ENCODE measurements around the gene HPSE2.
"Not testable (repeated sequence)": the region's sequence is repeated elsewhere in the genome, so short reads cannot be mapped to it uniquely, and the experiment has no call there.

Gene HPSE2

DNA sequence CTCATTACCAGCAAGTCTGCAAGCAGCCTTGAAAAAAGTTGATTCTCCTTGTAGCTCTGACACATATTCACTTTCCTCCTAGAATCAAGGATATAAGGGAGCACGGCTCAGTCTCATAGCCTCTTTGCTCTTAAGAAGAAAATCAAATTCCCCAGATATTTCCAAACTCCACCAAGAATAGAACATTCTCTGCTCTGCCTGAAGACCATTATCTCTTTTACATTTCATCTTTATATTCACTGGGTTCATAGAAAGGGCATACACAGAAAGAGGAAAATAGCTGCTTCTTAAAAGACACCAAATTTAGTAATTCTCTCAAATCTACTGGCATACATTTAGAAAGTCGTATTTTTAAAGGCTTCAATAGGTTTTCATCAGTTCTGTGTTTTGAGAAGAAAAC is 92.0 kb downstream of the HPSE2 start:
- TF ChIP-seq, protein P1, sequence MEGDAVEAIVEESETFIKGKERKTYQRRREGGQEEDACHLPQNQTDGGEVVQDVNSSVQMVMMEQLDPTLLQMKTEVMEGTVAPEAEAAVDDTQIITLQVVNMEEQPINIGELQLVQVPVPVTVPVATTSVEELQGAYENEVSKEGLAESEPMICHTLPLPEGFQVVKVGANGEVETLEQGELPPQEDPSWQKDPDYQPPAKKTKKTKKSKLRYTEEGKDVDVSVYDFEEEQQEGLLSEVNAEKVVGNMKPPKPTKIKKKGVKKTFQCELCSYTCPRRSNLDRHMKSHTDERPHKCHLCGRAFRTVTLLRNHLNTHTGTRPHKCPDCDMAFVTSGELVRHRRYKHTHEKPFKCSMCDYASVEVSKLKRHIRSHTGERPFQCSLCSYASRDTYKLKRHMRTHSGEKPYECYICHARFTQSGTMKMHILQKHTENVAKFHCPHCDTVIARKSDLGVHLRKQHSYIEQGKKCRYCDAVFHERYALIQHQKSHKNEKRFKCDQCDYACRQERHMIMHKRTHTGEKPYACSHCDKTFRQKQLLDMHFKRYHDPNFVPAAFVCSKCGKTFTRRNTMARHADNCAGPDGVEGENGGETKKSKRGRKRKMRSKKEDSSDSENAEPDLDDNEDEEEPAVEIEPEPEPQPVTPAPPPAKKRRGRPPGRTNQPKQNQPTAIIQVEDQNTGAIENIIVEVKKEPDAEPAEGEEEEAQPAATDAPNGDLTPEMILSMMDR (IDR thresholded peaks at IDR 0.05; ENCODE audit: low read depth, low read length): no peak
- no peak for TF ChIP-seq EZH2phosphoT487 (IDR thresholded peaks at IDR 0.05; ENCODE audit: low read depth)
- Histone ChIP-seq H4K20me1 (ENCODE audit: insufficient read depth, low read length) (no peaks in the 10 kb centered on the region), H3K4me2 (ENCODE audit: low read length) (no peak overlapping the region), H3K27ac (ENCODE audit: low read length) (no peak overlapping the region), H3K4me3 (ENCODE audit: low read length) (no peak overlapping the region), H3K9me3 (ENCODE audit: insufficient read depth, low read length) (no peaks in the 10 kb centered on the region), H3K36me3 (replicated peaks; ENCODE audit: low read depth, low read length) (no peaks in the 10 kb centered on the region), H3K4me1 (ENCODE audit: low read length) (no peaks in the 10 kb centered on the region), H3K9ac (ENCODE audit: low read length) (no peak overlapping the region), H3K79me2 (ENCODE audit: low read length) (no peaks in the 10 kb centered on the region), H3K27me3 (ENCODE audit: low read depth, low read length) (no peaks in the 10 kb centered on the region), H2AFZ (ENCODE audit: low read depth, low read length) (no peak overlapping the region)

DNA sequence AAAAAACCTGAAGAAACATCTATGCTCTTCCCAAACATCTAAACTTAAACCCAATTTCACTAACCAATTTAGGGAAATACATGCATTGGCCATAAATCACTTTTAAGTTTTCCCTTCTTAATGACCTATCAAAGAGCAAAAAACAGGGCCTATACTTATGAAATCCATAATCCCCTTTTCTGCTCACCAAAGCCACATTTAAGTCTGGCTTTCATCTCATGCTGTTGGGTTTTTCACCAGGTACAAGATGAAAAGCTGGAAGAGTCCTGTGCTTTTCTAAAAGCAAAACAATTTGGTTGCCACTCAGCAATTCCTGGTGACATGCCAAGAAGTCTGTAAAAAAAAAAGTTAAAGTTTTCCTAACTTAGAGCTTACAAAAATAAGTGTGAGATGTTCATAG is 92.6 kb downstream of the HPSE2 start:
- Histone ChIP-seq H3K27me3 (ENCODE audit: low read depth, low read length) (no peaks in the 10 kb centered on the region), H3K27ac (ENCODE audit: low read length) (no peak overlapping the region), H4K20me1 (ENCODE audit: insufficient read depth, low read length) (no peaks in the 10 kb centered on the region), H3K4me2 (ENCODE audit: low read length) (no peak overlapping the region), H3K79me2 (ENCODE audit: low read length) (no peaks in the 10 kb centered on the region), H3K36me3 (replicated peaks; ENCODE audit: low read depth, low read length) (no peaks in the 10 kb centered on the region), H2AFZ (ENCODE audit: low read depth, low read length) (no peak overlapping the region), H3K9me3 (ENCODE audit: insufficient read depth, low read length) (no peaks in the 10 kb centered on the region), H3K4me3 (ENCODE audit: low read length) (no peak overlapping the region), H3K4me1 (ENCODE audit: low read length) (no peaks in the 10 kb centered on the region), H3K9ac (ENCODE audit: low read length) (no peak overlapping the region)
- no peak for TF ChIP-seq EZH2phosphoT487 (IDR thresholded peaks at IDR 0.05; ENCODE audit: low read depth)
- TF ChIP-seq, protein P1 (IDR thresholded peaks at IDR 0.05; ENCODE audit: low read depth, low read length): no peak

DNA sequence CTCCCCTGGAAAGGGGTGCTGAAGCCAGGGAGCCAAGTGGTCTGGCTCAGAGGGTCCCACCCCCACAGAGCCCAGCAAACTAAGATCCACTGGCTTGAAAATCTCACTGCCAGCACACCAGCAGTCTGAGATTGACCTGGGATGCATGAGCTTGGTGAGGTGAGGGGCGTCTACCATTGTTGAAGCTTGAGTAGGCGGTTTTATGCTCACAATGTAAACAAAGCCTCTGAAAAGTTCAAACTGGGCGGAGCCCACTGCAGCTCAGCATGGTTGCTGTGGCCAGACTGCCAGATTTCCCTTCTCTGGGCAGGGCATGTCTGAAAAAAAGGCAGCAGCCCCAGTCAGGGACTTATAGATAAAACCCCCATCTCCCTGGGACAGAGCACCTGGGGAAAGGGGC is 102.8 kb downstream of the HPSE2 start:
- H3K36me3 ChIP-seq (replicated peaks; ENCODE audit: low read depth, low read length); H4K20me1 ChIP-seq (ENCODE audit: insufficient read depth, low read length); H3K79me2 ChIP-seq (ENCODE audit: low read length); H3K27me3 ChIP-seq (ENCODE audit: low read depth, low read length); H3K4me3 ChIP-seq (ENCODE audit: low read length); H3K27ac ChIP-seq (ENCODE audit: low read length); H2AFZ ChIP-seq (ENCODE audit: low read depth, low read length); H3K4me2 ChIP-seq (ENCODE audit: low read length); H3K9me3 ChIP-seq (ENCODE audit: insufficient read depth, low read length); H3K4me1 ChIP-seq (ENCODE audit: low read length); H3K9ac ChIP-seq (ENCODE audit: low read length): not testable (repeated sequence)

DNA sequence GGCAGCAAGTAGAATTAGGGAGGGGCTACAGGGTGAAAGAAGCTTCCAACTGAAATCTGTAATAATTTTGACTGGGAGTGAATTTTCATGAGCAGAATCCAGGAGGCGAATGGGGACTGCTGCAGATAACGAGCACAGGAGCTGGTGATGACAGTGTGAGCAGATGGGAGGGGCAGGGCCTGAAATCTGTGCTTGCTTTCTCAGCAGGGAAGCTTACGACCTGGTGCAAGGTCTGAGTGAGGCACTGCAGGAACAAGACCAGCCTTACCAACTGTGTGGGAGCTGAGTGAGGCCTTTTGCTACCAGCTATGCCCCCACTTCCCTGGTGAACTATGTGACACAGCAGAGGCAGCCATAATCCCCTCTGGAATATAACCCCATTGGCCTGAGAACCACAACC is 109.8 kb downstream of the HPSE2 start:
- Histone ChIP-seq H3K4me1 (ENCODE audit: low read length) (no peaks in the 10 kb centered on the region), H3K4me2 (ENCODE audit: low read length) (no peak overlapping the region), H3K9me3 (ENCODE audit: insufficient read depth, low read length) (no peaks in the 10 kb centered on the region), H2AFZ (ENCODE audit: low read depth, low read length) (no peak overlapping the region), H3K79me2 (ENCODE audit: low read length) (no peaks in the 10 kb centered on the region), H3K36me3 (replicated peaks; ENCODE audit: low read depth, low read length) (no peaks in the 10 kb centered on the region), H3K4me3 (ENCODE audit: low read length) (no peak overlapping the region), H3K27me3 (ENCODE audit: low read depth, low read length) (no peaks in the 10 kb centered on the region), H3K27ac (ENCODE audit: low read length) (no peak overlapping the region), H4K20me1 (ENCODE audit: insufficient read depth, low read length) (no peaks in the 10 kb centered on the region), H3K9ac (ENCODE audit: low read length) (no peak overlapping the region)
- no peak for TF ChIP-seq EZH2phosphoT487 (IDR thresholded peaks at IDR 0.05; ENCODE audit: low read depth)
- TF ChIP-seq, protein P1 (IDR thresholded peaks at IDR 0.05; ENCODE audit: low read depth, low read length): no peak

DNA sequence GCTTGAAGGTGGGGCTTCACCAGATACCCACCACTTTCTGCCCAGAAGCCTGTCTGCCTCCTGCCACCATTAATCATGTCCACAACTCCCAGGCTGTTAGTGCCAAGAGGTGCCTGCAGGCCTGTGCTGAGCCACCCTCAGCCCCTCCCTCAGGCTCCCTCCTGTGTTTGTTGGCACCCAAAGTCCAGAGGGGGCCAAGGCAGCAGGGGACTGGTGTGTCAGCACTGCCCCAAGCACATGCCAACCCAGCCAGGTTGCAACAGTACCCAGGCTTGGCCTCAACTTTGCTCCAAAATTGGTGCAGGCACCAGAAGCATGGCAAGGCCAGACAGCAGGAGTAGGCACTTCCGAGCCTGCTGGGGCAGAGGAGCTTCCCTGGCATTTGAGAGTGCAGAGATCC is 111.3 kb downstream of the HPSE2 start:
- no peaks in the 10 kb centered on the region for H3K27me3 ChIP-seq (ENCODE audit: low read depth, low read length)
- H3K27ac ChIP-seq (ENCODE audit: low read length): no peak overlapping the region
- H3K9me3 ChIP-seq (ENCODE audit: insufficient read depth, low read length): no peaks in the 10 kb centered on the region
- H4K20me1 ChIP-seq (ENCODE audit: insufficient read depth, low read length): no peaks in the 10 kb centered on the region
- no peak overlapping the region for H3K4me3 ChIP-seq (ENCODE audit: low read length)
- no peak overlapping the region for H3K4me2 ChIP-seq (ENCODE audit: low read length)
- no peaks in the 10 kb centered on the region for H3K36me3 ChIP-seq (replicated peaks; ENCODE audit: low read depth, low read length)
- no peak for TF ChIP-seq EZH2phosphoT487 (IDR thresholded peaks at IDR 0.05; ENCODE audit: low read depth)
- H3K79me2 ChIP-seq (ENCODE audit: low read length): no peaks in the 10 kb centered on the region
- no peaks in the 10 kb centered on the region for H3K4me1 ChIP-seq (ENCODE audit: low read length)
- H3K9ac ChIP-seq (ENCODE audit: low read length): no peak overlapping the region
- H2AFZ ChIP-seq (ENCODE audit: low read depth, low read length): no peak overlapping the region
